HG03196 (cell line): ENCODE measurements around the gene PRR7.
"Not testable (repeated sequence)": the region's sequence is repeated elsewhere in the genome, so short reads cannot be mapped to it uniquely, and the experiment has no call there.

Source experiments
- ATAC-seq: cut with Tn5 transposase; IDR thresholded peaks from one replicate; pipeline ENCODE4 v1.9.1; 2021; ENCODE audit not compliant: unreplicated experiment

Gene PRR7

GRCh38 chr5:177482359-177482795 lies 35.8 kb downstream of the PRR7 start:
- no peak for ATAC-seq

GRCh38 chr5:177483042-177483441 lies 36.4 kb downstream of the PRR7 start:
- no peak for ATAC-seq

GRCh38 chr5:177483994-177484901 lies 37.6 kb downstream of the PRR7 start:
- ATAC-seq: no peak

- ATAC-seq: no peak
Observed at GRCh38 chr5:177484902-177485549, 38.4 kb downstream of the PRR7 start.

- not testable (repeated sequence) for ATAC-seq
Observed at GRCh38 chr5:177485753-177486152, 39.1 kb downstream of the PRR7 start.

- ATAC-seq: no peak
Observed at GRCh38 chr5:177486256-177486655, 39.6 kb downstream of the PRR7 start.

- ATAC-seq: no peak
Observed at GRCh38 chr5:177487144-177487543, 40.5 kb downstream of the PRR7 start.

GRCh38 chr5:177487975-177488374 lies 41.4 kb downstream of the PRR7 start:
- ATAC-seq: no peak

GRCh38 chr5:177489119-177489716 lies 42.6 kb downstream of the PRR7 start:
- no peak for ATAC-seq

- ATAC-seq: no peak
Observed at GRCh38 chr5:177490311-177490991, 43.8 kb downstream of the PRR7 start.

- no peak for ATAC-seq
Observed at GRCh38 chr5:177490992-177491391, 44.4 kb downstream of the PRR7 start.

- ATAC-seq: no peak
Observed at GRCh38 chr5:177491429-177491945, 44.9 kb downstream of the PRR7 start.

GRCh38 chr5:177491983-177492746 lies 45.6 kb downstream of the PRR7 start:
- ATAC-seq: no peak

GRCh38 chr5:177492841-177493240 lies 46.2 kb downstream of the PRR7 start:
- no peak for ATAC-seq

GRCh38 chr5:177493795-177494345 lies 47.3 kb downstream of the PRR7 start:
- ATAC-seq: no peak

- ATAC-seq: no peak
Observed at GRCh38 chr5:177494346-177495195, 48.0 kb downstream of the PRR7 start.

GRCh38 chr5:177495243-177496060 lies 48.8 kb downstream of the PRR7 start:
- no peak for ATAC-seq

GRCh38 chr5:177496070-177496726 lies 49.6 kb downstream of the PRR7 start:
- ATAC-seq: no peak
